ENCODE results near the gene ITPRIP.
A peak's percentile ranks its signal among the peaks of the same experiment; 100 is the strongest.

Gene ITPRIP

GRCh38 chr10:104330168-104331110 is 7.8 kb downstream of the ITPRIP start:
- ATAC-seq, result peak; percentile 53
- TF ChIP-seq GLIS3 (CRISPR knock-in tag; IDR thresholded peaks at IDR 0.05) (no peak), CSDC2 (CRISPR knock-in tag; IDR thresholded peaks at IDR 0.05) (no peak), ZNF70 (CRISPR knock-in tag; IDR thresholded peaks at IDR 0.05) (no peak), SNAI2 (CRISPR knock-in tag; IDR thresholded peaks at IDR 0.05) (no peak), POU6F1 (CRISPR knock-in tag; IDR thresholded peaks at IDR 0.05; ENCODE audit: borderline replicate concordance, low read depth) (no peak), CSRNP3 (CRISPR knock-in tag; IDR thresholded peaks at IDR 0.05) (no peak), RARB (CRISPR knock-in tag; IDR thresholded peaks at IDR 0.05) (no peak), OSR1 (CRISPR knock-in tag; IDR thresholded peaks at IDR 0.05) (no peak), ISL1 (CRISPR knock-in tag; IDR thresholded peaks at IDR 0.05) (peak; percentile 24), PPARA (CRISPR knock-in tag; IDR thresholded peaks at IDR 0.05; ENCODE audit: borderline replicate concordance) (no peak), ZNF8 (CRISPR knock-in tag; IDR thresholded peaks at IDR 0.05) (no peak), ZC3H10 (CRISPR knock-in tag; IDR thresholded peaks at IDR 0.05) (no peak), ZFP3 (CRISPR knock-in tag; IDR thresholded peaks at IDR 0.05) (no peak), TSHZ2 (CRISPR knock-in tag; IDR thresholded peaks at IDR 0.05) (no peak), BACH2 (CRISPR knock-in tag; IDR thresholded peaks at IDR 0.05; ENCODE audit: borderline replicate concordance) (no peak), ARNTL (CRISPR knock-in tag; IDR thresholded peaks at IDR 0.05; ENCODE audit: borderline replicate concordance, low read depth) (no peak)
- TF ChIP-seq, protein P1, sequence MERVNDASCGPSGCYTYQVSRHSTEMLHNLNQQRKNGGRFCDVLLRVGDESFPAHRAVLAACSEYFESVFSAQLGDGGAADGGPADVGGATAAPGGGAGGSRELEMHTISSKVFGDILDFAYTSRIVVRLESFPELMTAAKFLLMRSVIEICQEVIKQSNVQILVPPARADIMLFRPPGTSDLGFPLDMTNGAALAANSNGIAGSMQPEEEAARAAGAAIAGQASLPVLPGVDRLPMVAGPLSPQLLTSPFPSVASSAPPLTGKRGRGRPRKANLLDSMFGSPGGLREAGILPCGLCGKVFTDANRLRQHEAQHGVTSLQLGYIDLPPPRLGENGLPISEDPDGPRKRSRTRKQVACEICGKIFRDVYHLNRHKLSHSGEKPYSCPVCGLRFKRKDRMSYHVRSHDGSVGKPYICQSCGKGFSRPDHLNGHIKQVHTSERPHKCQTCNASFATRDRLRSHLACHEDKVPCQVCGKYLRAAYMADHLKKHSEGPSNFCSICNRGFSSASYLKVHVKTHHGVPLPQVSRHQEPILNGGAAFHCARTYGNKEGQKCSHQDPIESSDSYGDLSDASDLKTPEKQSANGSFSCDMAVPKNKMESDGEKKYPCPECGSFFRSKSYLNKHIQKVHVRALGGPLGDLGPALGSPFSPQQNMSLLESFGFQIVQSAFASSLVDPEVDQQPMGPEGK (CRISPR knock-in tag; IDR thresholded peaks at IDR 0.05; ENCODE audit: borderline replicate concordance), result peak; percentile 53

- TF ChIP-seq SNAI2 (CRISPR knock-in tag; IDR thresholded peaks at IDR 0.05) (no peak), ARNTL (CRISPR knock-in tag; IDR thresholded peaks at IDR 0.05; ENCODE audit: borderline replicate concordance, low read depth) (no peak), GLIS3 (CRISPR knock-in tag; IDR thresholded peaks at IDR 0.05) (no peak), ZNF565 (CRISPR knock-in tag; conservative IDR thresholded peaks at IDR 0.05; ENCODE audit: low read depth) (no peak), ZFP3 (CRISPR knock-in tag; IDR thresholded peaks at IDR 0.05) (no peak), POU6F1 (CRISPR knock-in tag; IDR thresholded peaks at IDR 0.05; ENCODE audit: borderline replicate concordance, low read depth) (no peak), BACH2 (CRISPR knock-in tag; IDR thresholded peaks at IDR 0.05; ENCODE audit: borderline replicate concordance) (no peak), ZNF70 (CRISPR knock-in tag; IDR thresholded peaks at IDR 0.05) (no peak), CREB5 (CRISPR knock-in tag; IDR thresholded peaks at IDR 0.05; ENCODE audit: low read depth) (no peak)
- peak; percentile 13 for ATAC-seq
These were observed 8.5 kb downstream of the ITPRIP start for GRCh38 chr10:104329735-104330134.
